GDM1 (cell line): Measurements from ENCODE around the gene ATL3.
"Not testable (repeated sequence)": the region's sequence is repeated elsewhere in the genome, so short reads cannot be mapped to it uniquely, and the experiment has no call there.

ENCODE experiments used
- DNase-seq: peaks from one replicate; lab custom pipeline; 2025; lab: John Stamatoyannopoulos, UW

Gene ATL3, protein sequence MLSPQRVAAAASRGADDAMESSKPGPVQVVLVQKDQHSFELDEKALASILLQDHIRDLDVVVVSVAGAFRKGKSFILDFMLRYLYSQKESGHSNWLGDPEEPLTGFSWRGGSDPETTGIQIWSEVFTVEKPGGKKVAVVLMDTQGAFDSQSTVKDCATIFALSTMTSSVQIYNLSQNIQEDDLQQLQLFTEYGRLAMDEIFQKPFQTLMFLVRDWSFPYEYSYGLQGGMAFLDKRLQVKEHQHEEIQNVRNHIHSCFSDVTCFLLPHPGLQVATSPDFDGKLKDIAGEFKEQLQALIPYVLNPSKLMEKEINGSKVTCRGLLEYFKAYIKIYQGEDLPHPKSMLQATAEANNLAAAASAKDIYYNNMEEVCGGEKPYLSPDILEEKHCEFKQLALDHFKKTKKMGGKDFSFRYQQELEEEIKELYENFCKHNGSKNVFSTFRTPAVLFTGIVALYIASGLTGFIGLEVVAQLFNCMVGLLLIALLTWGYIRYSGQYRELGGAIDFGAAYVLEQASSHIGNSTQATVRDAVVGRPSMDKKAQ

DNA sequence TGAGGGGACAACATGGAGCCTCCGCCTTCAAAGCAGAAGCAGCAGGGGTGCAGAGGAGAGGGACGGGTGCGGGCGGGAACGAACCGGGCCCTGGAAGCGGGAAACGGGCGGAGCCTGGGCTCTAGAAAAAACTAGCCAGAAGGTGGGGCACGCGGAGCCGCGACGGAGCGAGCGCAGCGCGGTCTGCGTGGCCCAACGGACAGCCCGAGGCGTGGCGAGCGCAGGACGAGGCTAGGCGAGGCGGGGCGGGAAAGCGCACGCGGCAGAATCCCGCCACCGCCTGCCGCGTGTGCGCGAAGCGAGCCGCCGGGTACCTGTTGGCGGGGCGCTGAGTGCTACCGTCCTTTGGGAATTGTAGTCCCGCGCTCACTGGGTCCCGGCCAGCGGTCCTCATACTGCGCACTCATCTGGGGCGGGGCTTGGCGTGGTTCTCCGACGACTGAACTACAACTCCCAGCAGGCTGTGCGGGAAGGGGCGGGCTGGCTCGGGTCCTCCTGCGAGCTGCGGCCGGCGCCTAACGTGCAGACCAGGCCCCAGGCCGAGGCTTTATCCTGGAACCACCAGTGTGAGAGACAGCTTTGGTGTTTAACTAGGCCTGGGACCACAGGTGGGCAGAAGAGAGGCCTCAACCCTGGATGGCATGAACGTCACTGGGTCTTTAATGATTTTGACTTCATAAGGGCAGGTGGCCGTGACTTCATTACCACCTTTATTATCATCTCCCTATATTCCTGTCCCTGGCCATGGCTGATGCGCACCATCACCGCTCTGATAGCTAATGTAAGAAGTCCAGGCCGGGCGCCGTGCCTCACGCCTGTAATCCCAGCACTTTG is at the start of gene ATL3:
TSS of gene ATL3 (minus strand) at position 55 of the 834 bp plus-strand sequence. CDS start at position 14, 41 bp downstream.
- DNase-seq = peak; percentile 97

- DNase-seq = no peak
Measured at GRCh38 chr11:63720611-63721010, 49.4 kb upstream of the ATL3 start.

DNA sequence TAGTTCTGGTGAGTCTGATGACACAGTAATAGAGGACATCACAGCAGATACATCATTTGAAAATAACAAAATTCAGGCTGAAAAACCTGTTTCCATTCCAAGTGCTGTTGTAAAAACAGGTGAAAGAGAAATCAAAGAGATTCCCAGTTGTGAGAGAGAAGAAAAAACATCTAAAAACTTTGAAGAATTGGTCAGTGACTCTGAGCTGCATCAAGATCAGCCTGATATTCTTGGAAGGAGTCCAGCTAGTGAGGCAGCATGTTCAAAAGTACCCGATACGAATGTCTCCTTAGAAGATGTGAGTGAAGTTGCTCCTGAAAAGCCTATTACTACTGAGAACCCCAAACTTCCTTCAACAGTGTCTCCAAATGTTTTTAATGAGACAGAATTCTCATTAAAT is 48.8 kb upstream of the ATL3 start:
- DNase-seq = no peak

- no peak for DNase-seq
Measured at GRCh38 chr11:63719001-63719400, 47.8 kb upstream of the ATL3 start.

GRCh38 chr11:63716046-63716445 is 44.9 kb upstream of the ATL3 start:
- no peak for DNase-seq

- DNase-seq = no peak
Measured at GRCh38 chr11:63713766-63714165, 42.6 kb upstream of the ATL3 start.

DNA sequence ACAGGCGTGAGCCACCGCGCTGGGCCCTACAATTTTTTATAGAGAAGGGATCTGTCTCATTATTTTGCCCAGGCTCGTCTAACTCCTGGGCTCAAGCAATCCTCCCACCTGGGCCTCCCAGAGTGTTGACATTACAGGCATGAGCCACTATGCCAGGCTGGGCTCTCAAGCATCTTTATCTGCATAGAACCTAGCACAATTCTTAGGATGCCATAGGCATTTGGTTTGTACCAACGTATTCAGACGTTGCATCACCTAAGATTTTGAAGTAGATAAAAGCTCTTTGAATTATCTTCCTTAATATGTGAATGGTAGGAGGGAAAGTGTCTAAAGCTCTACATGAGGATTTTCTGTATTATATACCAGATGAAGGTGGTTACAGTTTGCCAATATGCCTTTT is 40.7 kb upstream of the ATL3 start:
- DNase-seq = no peak

- DNase-seq = no peak
Measured at GRCh38 chr11:63710476-63711217, 39.5 kb upstream of the ATL3 start.

DNA sequence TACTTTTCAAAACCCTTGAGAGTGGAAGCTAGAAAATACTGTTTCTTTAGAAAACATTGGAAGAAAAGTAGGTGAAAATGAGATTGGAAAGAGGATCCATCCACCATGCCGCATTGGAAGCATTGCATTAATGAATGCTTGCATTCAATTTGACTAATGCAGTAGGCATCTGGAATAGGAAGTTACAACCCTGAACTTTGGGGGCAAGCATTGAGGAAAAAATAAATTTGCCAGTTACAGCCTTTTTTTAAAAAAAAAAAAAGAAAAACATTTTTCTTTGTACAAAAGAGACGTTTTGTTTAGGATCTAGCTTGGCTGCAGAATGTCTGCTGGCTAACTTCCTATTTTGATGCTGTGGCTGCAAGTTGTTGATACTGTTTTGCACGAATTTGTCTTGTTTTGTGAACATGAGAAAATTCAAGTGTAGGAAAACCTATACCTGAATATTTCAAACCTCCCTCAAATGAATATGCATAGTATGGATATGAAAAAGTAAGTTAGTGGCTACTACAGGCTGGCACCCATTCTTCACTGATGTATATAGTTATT is 38.2 kb upstream of the ATL3 start:
- DNase-seq = no peak

- DNase-seq = no peak
Measured at GRCh38 chr11:63708764-63709163, 37.6 kb upstream of the ATL3 start.

DNA sequence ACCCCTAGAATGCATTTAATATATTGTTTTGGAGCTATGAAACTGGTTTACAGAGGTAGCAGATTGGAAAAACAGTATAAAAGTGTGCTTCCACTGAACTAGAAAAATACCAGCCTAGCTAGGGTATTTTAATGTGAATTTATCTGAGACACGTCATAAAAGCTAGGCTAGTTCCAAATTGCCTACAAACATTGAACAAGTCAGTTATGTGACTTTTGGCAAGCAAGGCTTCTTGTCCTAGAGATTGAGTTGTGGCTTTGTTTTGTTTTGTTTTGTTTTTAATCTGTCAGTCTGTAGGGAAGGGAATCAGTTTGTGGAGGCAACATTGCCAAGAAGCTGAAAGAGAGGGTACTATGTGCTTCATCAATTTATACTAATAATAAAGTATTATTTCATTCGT is 34.4 kb upstream of the ATL3 start:
- no peak for DNase-seq

- DNase-seq = no peak
Measured at GRCh38 chr11:63699896-63700295, 28.7 kb upstream of the ATL3 start.

GRCh38 chr11:63698976-63699733 is 28.0 kb upstream of the ATL3 start:
- DNase-seq = no peak

DNA sequence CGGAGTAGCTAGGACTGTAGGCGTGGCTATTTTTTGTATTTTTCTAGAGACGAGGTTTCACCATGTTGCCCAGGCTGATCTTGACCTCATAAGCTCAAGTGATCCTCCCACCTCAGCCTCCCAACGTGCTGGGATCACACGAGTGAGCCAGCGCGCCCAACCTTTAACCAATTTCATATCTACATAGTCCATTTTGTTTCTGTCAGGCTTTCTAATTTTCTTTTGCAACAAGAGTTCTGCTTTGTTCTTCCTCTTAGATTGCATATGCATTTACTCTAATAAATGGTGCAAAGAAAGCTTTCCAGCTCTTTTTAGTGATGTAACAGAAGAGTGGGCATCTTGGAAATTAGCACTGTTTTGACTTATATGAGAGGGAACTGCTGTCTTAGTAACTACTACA is 23.4 kb upstream of the ATL3 start:
- DNase-seq = no peak

- DNase-seq = no peak
Measured at GRCh38 chr11:63687845-63688244, 16.7 kb upstream of the ATL3 start.

- no peak for DNase-seq
Measured at GRCh38 chr11:63686926-63687325, 15.8 kb upstream of the ATL3 start.

DNA sequence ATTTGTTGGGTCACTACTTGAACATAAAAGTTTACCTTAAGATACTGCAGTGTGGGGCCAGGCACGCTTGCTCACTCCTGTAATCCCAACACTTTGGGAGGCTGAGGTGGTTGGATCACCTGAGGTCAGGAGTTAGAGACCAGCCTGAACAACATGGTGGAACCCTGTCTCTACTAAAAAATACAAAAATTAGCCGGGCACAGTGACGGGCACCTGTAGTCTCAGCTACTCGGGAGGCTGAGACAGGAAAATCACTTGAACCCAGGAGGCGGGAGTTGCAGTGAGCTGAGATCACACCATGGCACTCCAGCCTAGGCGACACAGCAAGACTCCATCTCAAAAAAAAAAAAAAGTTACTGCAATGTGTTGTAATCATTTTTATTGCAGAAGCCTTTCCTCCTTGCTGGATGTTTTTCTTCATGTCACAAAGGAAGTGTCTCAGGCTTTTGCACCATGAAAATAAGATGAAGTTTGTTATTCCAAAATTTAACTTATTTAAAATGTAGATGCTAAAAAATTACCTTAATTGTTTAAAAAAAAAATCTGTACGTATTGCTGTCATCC is 14.1 kb upstream of the ATL3 start:
- not testable (repeated sequence) for DNase-seq

DNA sequence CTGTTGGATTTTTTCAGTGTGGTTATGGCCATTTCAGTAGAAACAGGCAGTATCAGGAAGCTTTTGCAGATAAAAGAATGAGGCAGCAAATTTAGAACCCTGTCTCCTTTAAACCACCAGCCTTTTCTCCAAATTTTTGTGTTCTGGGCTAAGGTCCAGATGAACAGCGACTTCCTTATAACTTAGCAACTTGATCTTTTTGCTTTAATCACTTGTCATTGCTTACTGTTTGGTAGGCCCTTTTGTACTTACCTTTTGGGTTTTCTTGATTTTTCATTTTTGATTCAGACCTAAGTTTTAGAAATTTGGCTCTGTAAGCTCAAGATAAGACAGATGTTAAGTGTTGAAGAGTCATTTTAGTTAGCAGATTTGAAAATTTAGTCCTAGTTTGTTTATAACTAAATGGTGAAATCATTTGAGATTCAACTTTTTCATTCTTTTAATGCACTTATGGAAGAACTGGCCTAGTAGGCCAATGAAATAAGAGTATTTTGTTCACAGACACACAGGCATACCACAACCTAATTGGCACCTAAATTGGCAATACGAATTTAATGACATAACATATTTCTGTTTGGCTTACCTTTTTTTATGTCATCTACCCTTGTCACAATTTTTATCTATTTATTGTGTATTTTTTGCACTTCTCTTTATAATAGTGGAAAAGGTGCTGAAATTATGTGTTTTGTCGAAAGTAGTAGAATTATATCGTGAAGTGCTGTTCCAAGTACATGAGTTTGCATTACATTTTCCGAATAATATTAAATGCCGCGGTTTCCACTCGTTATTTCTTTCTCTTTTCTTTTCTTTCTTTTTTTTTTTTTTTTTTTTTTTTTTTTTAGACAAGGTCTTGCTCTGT is 12.2 kb upstream of the ATL3 start:
- no peak for DNase-seq

- DNase-seq = no peak
Measured at GRCh38 chr11:63682066-63683021, 11.2 kb upstream of the ATL3 start.
